BJ (cell line): ENCODE data around the gene POLR2A. TPM values are rescaled to one million over a fixed set of nuclear protein-coding genes. Genes with fewer than 3 reads are reported as not detected.

Experiments used
- CTCF ChIA-PET: fragments of 350-600 bp; formaldehyde crosslinking; extraction: SDS; loops from one replicate; lab custom pipeline; 2021; ENCODE audit warnings: antibody characterized with exemption, inconsistent platforms; lab: Yijun Ruan, JAX
- POLR2A ChIA-PET: fragments of 300-600 bp; sonication (Branson Sonifier 250); formaldehyde crosslinking; extraction: SDS; loops from one replicate; lab custom pipeline; 2021; ENCODE audit warnings: antibody characterized with exemption; lab: Charles Lee
- DNase-seq: peaks from one replicate; pipeline ENCODE4 v3.0.0-alpha.2; 2011; ENCODE audit warnings: low read depth
- H3K27me3 ChIP-seq: 2 replicates; pipeline ENCODE4 v1.6.0; 2011; ENCODE audit warnings: low read length; ENCODE audit not compliant: control insufficient read depth, insufficient read depth
- H3K36me3 ChIP-seq: 2 replicates; pipeline ENCODE4 v1.5.1; 2011; ENCODE audit warnings: low read length; ENCODE audit not compliant: control insufficient read depth, insufficient read depth
- H3K4me3 ChIP-seq: 2 replicates; pipeline ENCODE4 v1.5.1; 2011; ENCODE audit warnings: low read depth, mild to moderate bottlenecking, control low read depth, low read length
- polyA plus RNA-seq: library from polyadenylated mRNA; depleted of rRNA; stranded (reverse); fragments of >200 nt; gene quantifications from 2 replicates; pipeline ENCODE4 v1.2.3, GENCODE V29; 2011
- TF ChIP-seq, protein P1 (sequence below): IDR thresholded peaks from 2 replicates; pipeline ENCODE4 v1.5.1; 2011; ENCODE audit warnings: low read depth, mild to moderate bottlenecking, control low read depth, inconsistent platforms, low read length, moderate library complexity; ENCODE audit not compliant: insufficient read depth

POLR2A gene
- polyA plus RNA-seq, 1 experiment = 27.7 TPM

GRCh38 chr17:7437950-7438614 is 46.1 kb upstream of the POLR2A start:
- ChIA-PET POLR2A (interaction anchor here (0.5 kb wide), 1 partner anchor 118 kb away, joined by 3 read pairs; no protein-coding TSS in a partner anchor), CTCF (interaction anchor here (0.6 to 5.4 kb wide), 9 partner anchors 9 to 151 kb away, joined by 3 to 45 read pairs (median 7); partner anchors contain the start of genes POLR2A, SENP3, SOX15 and TMEM95)
- TF ChIP-seq, protein P1, sequence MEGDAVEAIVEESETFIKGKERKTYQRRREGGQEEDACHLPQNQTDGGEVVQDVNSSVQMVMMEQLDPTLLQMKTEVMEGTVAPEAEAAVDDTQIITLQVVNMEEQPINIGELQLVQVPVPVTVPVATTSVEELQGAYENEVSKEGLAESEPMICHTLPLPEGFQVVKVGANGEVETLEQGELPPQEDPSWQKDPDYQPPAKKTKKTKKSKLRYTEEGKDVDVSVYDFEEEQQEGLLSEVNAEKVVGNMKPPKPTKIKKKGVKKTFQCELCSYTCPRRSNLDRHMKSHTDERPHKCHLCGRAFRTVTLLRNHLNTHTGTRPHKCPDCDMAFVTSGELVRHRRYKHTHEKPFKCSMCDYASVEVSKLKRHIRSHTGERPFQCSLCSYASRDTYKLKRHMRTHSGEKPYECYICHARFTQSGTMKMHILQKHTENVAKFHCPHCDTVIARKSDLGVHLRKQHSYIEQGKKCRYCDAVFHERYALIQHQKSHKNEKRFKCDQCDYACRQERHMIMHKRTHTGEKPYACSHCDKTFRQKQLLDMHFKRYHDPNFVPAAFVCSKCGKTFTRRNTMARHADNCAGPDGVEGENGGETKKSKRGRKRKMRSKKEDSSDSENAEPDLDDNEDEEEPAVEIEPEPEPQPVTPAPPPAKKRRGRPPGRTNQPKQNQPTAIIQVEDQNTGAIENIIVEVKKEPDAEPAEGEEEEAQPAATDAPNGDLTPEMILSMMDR = no peak
- peaks cover 23% of the 10 kb centered on the region for H3K27me3 ChIP-seq
- DNase-seq = no peak
- peak overlapping the region; percentile 9; the same call in 1 of the 2 replicates for H3K4me3 ChIP-seq
- H3K36me3 ChIP-seq = no peaks in the 10 kb centered on the region

GRCh38 chr17:7438656-7439460 is 45.3 kb upstream of the POLR2A start:
- H3K36me3 ChIP-seq = no peaks in the 10 kb centered on the region
- peaks cover 23% of the 10 kb centered on the region for H3K27me3 ChIP-seq
- DNase-seq = no peak
- CTCF ChIA-PET = interaction anchor here (0.6 to 5.4 kb wide), 6 partner anchors 8 to 150 kb away, joined by 3 to 45 read pairs (median 7); partner anchors contain the start of genes SOX15 and TMEM95
- H3K4me3 ChIP-seq = peak overlapping the region; percentile 38; the same call in 1 of the 2 replicates
- POLR2A ChIA-PET = no interaction called here
- TF ChIP-seq, protein P1 = no peak

DNA sequence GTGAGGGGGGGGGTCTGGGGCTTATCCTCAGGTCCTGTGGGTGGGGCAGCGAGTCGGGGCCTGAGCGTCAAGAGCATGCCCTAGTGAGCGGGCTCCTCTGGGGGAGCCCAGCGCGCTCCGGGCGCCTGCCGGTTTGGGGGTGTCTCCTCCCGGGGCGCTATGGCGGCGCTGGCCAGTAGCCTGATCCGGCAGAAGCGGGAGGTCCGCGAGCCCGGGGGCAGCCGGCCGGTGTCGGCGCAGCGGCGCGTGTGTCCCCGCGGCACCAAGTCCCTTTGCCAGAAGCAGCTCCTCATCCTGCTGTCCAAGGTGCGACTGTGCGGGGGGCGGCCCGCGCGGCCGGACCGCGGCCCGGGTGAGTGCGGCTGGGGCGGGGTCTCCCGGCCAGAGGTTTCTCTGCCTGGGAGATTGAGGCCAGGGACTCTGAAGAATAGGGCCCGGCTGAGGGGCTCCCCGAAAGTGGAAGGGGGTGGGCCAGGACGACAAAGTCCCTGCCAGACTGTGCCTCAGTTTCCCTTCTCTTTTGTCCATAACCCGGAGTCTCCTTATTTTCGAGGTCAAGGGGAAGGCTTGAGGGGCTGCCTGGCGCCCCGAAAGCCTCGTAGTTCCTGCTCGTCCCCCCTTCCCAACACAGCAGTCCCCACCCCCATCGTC is 44.6 kb upstream of the POLR2A start, which contains the start of gene FGF11:
Gene FGF11 (plus strand): TSS at position 51 of the 651 bp plus-strand sequence. CDS start 109 bp downstream, at position 160.
- peaks cover 23% of the 10 kb centered on the region for H3K27me3 ChIP-seq
- no peak for DNase-seq

DNA sequence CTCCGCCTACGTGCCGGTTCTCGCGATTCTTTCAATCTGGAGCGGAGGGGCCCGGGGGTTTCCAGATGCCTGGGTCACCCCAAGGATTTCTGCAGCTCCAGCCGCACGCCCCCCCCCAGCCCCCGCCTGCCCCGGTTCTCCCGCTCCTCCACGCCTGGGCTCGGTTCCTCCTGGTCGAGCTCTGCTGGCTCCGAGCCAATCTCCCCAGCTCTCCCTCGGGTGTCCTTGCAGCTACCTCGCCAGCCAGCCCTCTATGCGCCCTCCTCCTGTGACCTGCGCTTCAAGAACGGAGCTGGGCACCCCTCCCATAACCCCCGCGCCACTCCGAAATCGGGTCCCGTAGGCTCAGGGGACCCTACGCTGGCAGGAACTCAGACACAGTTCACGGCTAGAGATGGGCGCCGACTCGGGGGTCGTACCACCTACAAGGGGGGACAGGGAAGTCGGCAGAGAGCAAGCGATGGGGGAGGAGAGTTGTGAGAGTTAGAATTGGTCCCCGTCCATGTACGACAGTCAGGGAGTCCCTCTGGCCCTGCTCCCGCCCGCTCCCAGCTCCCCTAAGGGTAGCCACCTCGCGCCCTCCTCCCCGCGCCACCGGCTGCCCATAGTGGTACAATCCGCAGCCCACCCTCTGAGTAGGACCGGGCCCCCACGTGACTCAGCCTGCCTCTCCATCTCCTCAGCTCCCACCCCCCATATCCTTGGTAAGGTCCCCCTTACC is 43.9 kb upstream of the POLR2A start:
- Histone ChIP-seq H3K36me3 (no peaks in the 10 kb centered on the region), H3K27me3 (peaks cover 23% of the 10 kb centered on the region), H3K4me3 (peak overlapping the region; percentile 38)
- no peak for DNase-seq
- TF ChIP-seq, protein P1 = no peak
- ChIA-PET POLR2A (interaction anchor here (0.6 kb wide), 1 partner anchor 129 kb away, joined by 18 read pairs; no protein-coding TSS in a partner anchor), CTCF (interaction anchor here (0.7 to 2.3 kb wide), 7 partner anchors 36 to 620 kb away, joined by 3 to 17 read pairs (median 3); partner anchors contain the start of genes SENP3, TMEM95 and ZBTB4)

More for the DNA sequence above, 44.6 kb upstream of the POLR2A start, which contains the start of gene FGF11:
- POLR2A ChIA-PET = no interaction called here
- TF ChIP-seq, protein P1 = no peak
- H3K4me3 ChIP-seq = peak within 1 kb of the TSS; percentile 38
- no peaks in the 10 kb centered on the region for H3K36me3 ChIP-seq
- CTCF ChIA-PET = interaction anchor here (0.7 to 2.3 kb wide), 5 partner anchors 40 to 195 kb away, joined by 3 to 17 read pairs (median 3); partner anchors contain the start of genes SENP3, TMEM95 and ZBTB4
